Thyroid gland (tissue), 4 donors: Measurements from ENCODE around the gene CHMP4B. TPM values are rescaled to one million over a fixed set of nuclear protein-coding genes. Genes with fewer than 3 reads are reported as not detected.

Experiments used
- DNase-seq, 2 donors: peaks; one replicate each; pipeline ENCODE4 v3.0.0-alpha.2; 2019
- H3K27ac ChIP-seq, 3 donors: fragments of 200-600 bp; sonication (generic); 1 replicate in 2 of 3; 2 replicates in 1 of 3; pipeline ENCODE4 v1.5.1; 2016 to 2019; ENCODE audit warnings: mild to moderate bottlenecking in 1 of 3, moderate library complexity in 1 of 3
- H3K27me3 ChIP-seq: fragments of 200-600 bp; sonication (generic); one replicate; pipeline ENCODE4 v1.5.1; 2019
- H3K36me3 ChIP-seq, 2 donors: fragments of 200-600 bp; sonication (generic); one replicate each; pipeline ENCODE4 v1.5.1; 2016 to 2019
- H3K4me1 ChIP-seq, 2 donors: fragments of 200-600 bp; sonication (generic); one replicate each; pipeline ENCODE4 v1.5.1; 2017 to 2019
- H3K4me3 ChIP-seq, 3 donors: fragments of 200-600 bp; sonication (generic); replicated peaks in 1 of 3; 1 replicate in 2 of 3; 2 replicates in 1 of 3; pipeline ENCODE4 v1.5.1; 2016; ENCODE audit warnings: mild to moderate bottlenecking in 1 of 3
- H3K9me3 ChIP-seq: fragments of 200-600 bp; sonication (generic); one replicate; pipeline ENCODE4 v1.5.1; 2017
- POLR2A ChIP-seq, 2 donors: fragments of 450-650 bp; IDR thresholded peaks; one replicate each; pipeline ENCODE4 v1.6.1; 2017; ENCODE audit warnings: antibody characterized with exemption in 2 of 2, mild to moderate bottlenecking in 2 of 2, moderate library complexity in 1 of 2
- WGBS, 2 donors: methylation state at CpG; one replicate each; pipeline ENCODE4 v1.1.5; 2017; 5-methylcytosine and 5-hydroxymethylcytosine counted together
- intact Hi-C: fragments of 100-400 bp; cut with DNase I; formaldehyde crosslinking; loops from one replicate; pipeline ENCODE4 v1.15.1; 2023
- total RNA-seq, 4 donors: library from RNA; depleted of rRNA; stranded (reverse); fragments of >200 nt; gene quantifications; one replicate each; pipeline ENCODE4 v1.2.3, GENCODE V29; 2016
- TF ChIP-seq, protein P1 (sequence below), 6 experiments: fragments of 200-600 bp in 3 of 6; fragments of 450-650 bp in 3 of 6; sonication (generic) in 3 of 6; IDR thresholded peaks; one replicate each; pipeline ENCODE4 v1.5.1; 2016 to 2019; ENCODE audit warnings: antibody characterized with exemption in 6 of 6, mild to moderate bottlenecking in 2 of 6, inconsistent platforms in 1 of 6, moderate library complexity in 1 of 6

Gene CHMP4B
- total RNA-seq, 4 donors from 2014 or later = 70.3 to 93.5 (median 85.7) TPM

DNA sequence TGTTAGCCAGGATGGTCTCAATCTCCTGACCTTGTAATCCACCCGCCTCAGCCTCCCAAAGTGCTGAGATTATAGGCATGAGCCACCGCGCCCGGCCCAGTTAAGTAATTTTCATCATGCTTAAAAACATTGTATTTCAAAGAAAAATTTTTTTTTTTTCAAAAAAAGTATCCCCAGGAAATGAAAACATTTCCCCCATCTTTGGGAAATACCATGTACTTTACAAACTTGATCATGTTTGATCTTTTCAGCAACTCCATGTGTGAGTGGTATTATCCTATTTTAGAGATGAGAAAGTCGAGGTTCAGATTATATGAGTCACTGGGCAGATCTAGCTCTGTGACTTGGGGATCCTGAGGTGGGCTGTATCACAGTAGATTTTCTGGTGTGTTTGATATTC, 11.8 kb downstream of the CHMP4B start:
- H3K27me3 ChIP-seq = no peaks in the 10 kb centered on the region
- TF ChIP-seq POLR2A (IDR thresholded peaks at IDR 0.05) = no peak
- TF ChIP-seq, protein P1, sequence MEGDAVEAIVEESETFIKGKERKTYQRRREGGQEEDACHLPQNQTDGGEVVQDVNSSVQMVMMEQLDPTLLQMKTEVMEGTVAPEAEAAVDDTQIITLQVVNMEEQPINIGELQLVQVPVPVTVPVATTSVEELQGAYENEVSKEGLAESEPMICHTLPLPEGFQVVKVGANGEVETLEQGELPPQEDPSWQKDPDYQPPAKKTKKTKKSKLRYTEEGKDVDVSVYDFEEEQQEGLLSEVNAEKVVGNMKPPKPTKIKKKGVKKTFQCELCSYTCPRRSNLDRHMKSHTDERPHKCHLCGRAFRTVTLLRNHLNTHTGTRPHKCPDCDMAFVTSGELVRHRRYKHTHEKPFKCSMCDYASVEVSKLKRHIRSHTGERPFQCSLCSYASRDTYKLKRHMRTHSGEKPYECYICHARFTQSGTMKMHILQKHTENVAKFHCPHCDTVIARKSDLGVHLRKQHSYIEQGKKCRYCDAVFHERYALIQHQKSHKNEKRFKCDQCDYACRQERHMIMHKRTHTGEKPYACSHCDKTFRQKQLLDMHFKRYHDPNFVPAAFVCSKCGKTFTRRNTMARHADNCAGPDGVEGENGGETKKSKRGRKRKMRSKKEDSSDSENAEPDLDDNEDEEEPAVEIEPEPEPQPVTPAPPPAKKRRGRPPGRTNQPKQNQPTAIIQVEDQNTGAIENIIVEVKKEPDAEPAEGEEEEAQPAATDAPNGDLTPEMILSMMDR (IDR thresholded peaks at IDR 0.05) = no peak
- intact Hi-C loops = no loop called here

DNA sequence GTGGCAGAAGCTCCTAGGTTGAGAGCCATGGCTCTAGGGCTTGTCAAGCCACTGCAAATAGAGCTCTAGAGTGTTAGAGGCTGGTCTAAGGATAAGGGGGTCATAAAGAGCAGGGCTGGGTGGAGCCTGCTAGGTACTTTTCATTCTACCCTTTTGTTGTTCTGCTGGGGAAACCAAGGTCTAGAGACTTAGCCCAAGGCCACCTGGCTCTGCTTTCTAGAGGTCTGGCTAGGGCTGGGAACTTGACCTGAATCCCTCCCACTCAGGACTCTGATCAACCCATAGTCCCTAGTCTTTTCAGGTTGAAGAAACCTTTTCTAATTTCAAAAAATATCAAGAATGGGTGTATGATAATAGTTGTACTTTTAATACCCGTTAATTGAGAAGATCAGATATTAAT, 13.7 kb downstream of the CHMP4B start:
- H3K4me3 ChIP-seq = no peak overlapping the region
- intact Hi-C loops = no loop called here
- peaks cover 50 to 79% of the 10 kb centered on the region in 2 donors for H3K4me1 ChIP-seq
- DNase-seq = no peak
- H3K27me3 ChIP-seq = no peaks in the 10 kb centered on the region
- no peak for TF ChIP-seq POLR2A (IDR thresholded peaks at IDR 0.05)
- TF ChIP-seq, protein P1 (IDR thresholded peaks at IDR 0.05) = no peak
- H3K9me3 ChIP-seq = no peaks in the 10 kb centered on the region
- H3K27ac ChIP-seq = peak overlapping the region in 1 of 3 donors; percentile 77
- no peaks in the 10 kb centered on the region for H3K36me3 ChIP-seq
- 97 to 98% methylated on average over 1 of the region's 1 CpG for WGBS, 2 donors

More for the DNA sequence above, 11.8 kb downstream of the CHMP4B start:
- Histone ChIP-seq H3K9me3 (no peaks in the 10 kb centered on the region), H3K36me3 (no peaks in the 10 kb centered on the region), H3K4me1 (peaks cover 39 to 77% of the 10 kb centered on the region in 2 donors), H3K4me3 (no peak overlapping the region), H3K27ac (no peak overlapping the region)
- no peak for DNase-seq
- 94 to 99% methylated on average over 5 of the region's 5 CpGs for WGBS, 2 donors

DNA sequence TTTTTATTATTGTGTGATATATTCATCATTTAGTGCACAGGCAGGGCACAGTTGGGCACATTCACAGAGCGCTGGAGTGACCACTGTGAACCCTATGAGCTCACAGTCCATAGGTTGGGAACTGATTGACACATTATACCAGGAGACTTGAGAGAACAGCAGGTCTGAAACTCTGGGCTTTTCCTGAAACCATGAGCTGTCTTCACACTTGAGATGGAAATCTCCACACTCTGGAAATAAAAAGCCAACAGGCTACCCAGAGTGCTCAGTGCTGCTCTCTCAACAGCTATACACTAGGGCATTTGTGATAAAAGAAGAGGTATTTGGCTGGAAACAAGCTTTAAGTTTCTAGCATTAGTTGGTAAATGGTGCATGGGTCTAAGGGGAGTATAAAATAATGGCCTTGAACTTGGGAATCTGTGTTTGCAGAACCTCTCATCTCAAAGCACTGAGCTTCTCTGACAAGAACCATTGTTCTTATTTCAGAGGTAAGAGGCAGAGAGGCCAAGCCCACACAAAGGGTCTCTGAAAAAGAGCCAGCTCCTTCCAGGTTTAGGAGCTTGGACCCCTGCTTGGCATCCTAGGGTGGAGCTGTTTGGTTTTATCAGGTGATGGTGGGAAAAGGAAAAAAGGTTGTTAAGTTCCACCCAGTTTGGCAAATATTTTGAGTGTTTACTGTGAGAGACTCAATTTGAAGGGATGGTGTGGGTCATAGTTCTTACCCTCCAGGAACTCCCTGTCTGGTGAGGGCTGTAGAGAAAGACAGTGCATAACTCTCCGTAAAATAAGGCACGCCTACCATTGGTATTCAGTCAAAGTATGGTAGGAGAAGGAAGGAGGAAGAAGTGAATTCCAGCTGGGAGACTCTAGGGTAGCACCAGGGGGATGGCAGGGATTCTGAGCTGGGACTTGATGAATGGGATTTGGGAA, 14.5 kb downstream of the CHMP4B start:
- no peaks in the 10 kb centered on the region for H3K27me3 ChIP-seq
- 90 to 97% methylated on average over 3 of the region's 3 CpGs for WGBS, 2 donors
- TF ChIP-seq POLR2A (IDR thresholded peaks at IDR 0.05) = no peak
- TF ChIP-seq, protein P1 (IDR thresholded peaks at IDR 0.05) = no peak
- H3K9me3 ChIP-seq = no peaks in the 10 kb centered on the region
- H3K4me3 ChIP-seq = no peak overlapping the region
- peaks cover 53 to 79% of the 10 kb centered on the region in 2 donors for H3K4me1 ChIP-seq
- no peaks in the 10 kb centered on the region for H3K36me3 ChIP-seq
- intact Hi-C loops = no loop called here
- no peak for DNase-seq
- peak overlapping the region; percentile 44 to 81 (median 77) for H3K27ac ChIP-seq

DNA sequence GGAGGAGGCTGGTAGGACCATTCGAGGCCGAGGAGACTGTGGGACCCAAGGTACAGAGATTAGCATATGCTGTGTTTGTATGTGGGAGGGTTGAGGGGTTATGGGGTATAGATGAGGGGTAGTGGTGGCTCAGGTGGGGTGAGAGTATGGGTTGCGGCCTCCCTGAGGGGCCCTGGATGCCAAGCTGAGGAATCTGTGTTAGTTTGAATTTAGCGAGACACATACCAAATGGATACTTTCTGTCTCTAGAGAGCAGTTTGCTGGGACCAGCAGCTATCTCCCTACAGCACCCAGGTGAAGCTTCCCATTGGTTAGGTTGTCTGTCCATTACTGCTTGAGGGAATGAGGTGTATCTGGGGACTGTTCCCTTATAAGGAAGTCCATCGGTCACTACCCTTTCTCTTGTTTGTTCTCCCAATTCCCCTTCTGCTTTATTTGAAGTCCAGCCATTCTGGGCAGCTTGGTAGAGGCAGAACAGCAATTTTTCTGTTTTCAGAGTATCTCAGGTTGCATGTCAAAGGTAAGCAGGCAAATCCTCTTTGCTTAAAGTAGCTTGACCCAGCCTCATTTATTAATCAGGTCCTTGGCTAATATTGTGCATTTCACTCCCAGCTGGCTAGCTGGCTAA, 15.2 kb downstream of the CHMP4B start:
- TF ChIP-seq, protein P1 (IDR thresholded peaks at IDR 0.05) = no peak
- TF ChIP-seq POLR2A (IDR thresholded peaks at IDR 0.05) = peak in 1 of 2 donors; percentile 13
- H3K27me3 ChIP-seq = no peaks in the 10 kb centered on the region
- H3K27ac ChIP-seq = peak overlapping the region; percentile 44 to 81 (median 77)
- 77 to 83% methylated on average over 5 of the region's 5 CpGs for WGBS, 2 donors
- H3K36me3 ChIP-seq = no peaks in the 10 kb centered on the region
- peaks cover 53 to 78% of the 10 kb centered on the region in 2 donors for H3K4me1 ChIP-seq
- no peak overlapping the region for H3K4me3 ChIP-seq
- intact Hi-C loops = no loop called here
- DNase-seq = no peak
- no peaks in the 10 kb centered on the region for H3K9me3 ChIP-seq

DNA sequence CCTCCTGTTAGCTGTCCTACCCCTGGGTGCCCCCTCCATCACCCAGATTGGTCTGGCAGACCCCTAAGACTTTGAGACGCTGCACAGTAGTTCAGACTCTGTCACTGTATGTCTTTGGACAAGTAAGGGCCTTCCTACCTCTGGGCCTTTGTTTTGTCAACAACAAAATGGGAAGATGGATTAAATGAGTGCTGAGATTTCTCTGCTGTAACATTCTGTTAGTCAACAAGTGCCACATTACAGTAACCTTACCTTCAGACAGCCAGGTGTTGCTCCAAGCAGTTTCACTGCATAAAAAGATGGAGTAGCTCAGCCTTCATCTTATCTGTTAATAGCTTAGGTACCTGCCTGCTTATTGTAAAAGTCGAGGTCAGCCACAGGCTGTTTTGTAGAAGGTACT, 16.0 kb downstream of the CHMP4B start:
- Histone ChIP-seq H3K4me3 (no peak overlapping the region), H3K36me3 (no peaks in the 10 kb centered on the region), H3K27me3 (no peaks in the 10 kb centered on the region), H3K9me3 (no peaks in the 10 kb centered on the region), H3K27ac (peak overlapping the region; percentile 77 to 87 (median 81)), H3K4me1 (peaks cover 60 to 86% of the 10 kb centered on the region in 2 donors)
- intact Hi-C loops = no loop called here
- 73 to 90% methylated on average over 2 of the region's 2 CpGs for WGBS, 2 donors
- DNase-seq = no peak
- TF ChIP-seq POLR2A (IDR thresholded peaks at IDR 0.05) = no peak
- TF ChIP-seq, protein P1 (IDR thresholded peaks at IDR 0.05) = no peak
